HepG2 (cell line): ENCODE results near the gene AMIGO1.

ENCODE experiments used
- ATF7 ChIP-seq, 2 experiments: fragments of 450-650 bp in 1 of 2; sonication (generic) in 1 of 2; formaldehyde crosslinking in 1 of 2; IDR thresholded peaks; 2 replicates each; pipeline versions ENCODE4 v1.4.0 to v1.6.1; 2016 to 2020; ENCODE audit warnings: antibody characterized with exemption in 1 of 2, mild to moderate bottlenecking in 1 of 2, missing genetic modification reagents in 1 of 2
- ESRRA ChIP-seq: sonication (generic); formaldehyde crosslinking; IDR thresholded peaks from 2 replicates; pipeline ENCODE4 v1.5.1; 2020; ENCODE audit warnings: mild to moderate bottlenecking, low read depth, missing genetic modification reagents
- SRF ChIP-seq: IDR thresholded peaks from 2 replicates; pipeline ENCODE4 v1.6.1; 2011; ENCODE audit warnings: mild to moderate bottlenecking, low read depth, low read length, moderate library complexity
- ZNF792 ChIP-seq: IDR thresholded peaks from 2 replicates; pipeline ENCODE4 v1.6.1; 2016
- TF ChIP-seq, protein P1 (sequence below): sonication (generic); formaldehyde crosslinking; IDR thresholded peaks from 2 replicates; pipeline ENCODE4 v1.8.1; 2023; ENCODE audit warnings: mild to moderate bottlenecking, inconsistent platforms, moderate library complexity, missing genetic modification reagents, borderline replicate concordance
- TF ChIP-seq, protein P2 (sequence below): sonication (generic); formaldehyde crosslinking; conservative IDR thresholded peaks from 2 replicates; pipeline ENCODE4 v1.4.0; 2020; ENCODE audit warnings: missing genetic modification reagents
- TF ChIP-seq, protein P3 (sequence below): sonication (generic); formaldehyde crosslinking; IDR thresholded peaks from 2 replicates; pipeline ENCODE4 v1.8.1; 2022; ENCODE audit warnings: low read depth, mild to moderate bottlenecking, missing genetic modification reagents
- TF ChIP-seq, protein P4 (sequence below): sonication (generic); formaldehyde crosslinking; IDR thresholded peaks from 2 replicates; pipeline ENCODE4 v1.5.0; 2020; ENCODE audit warnings: mild to moderate bottlenecking, missing genetic modification reagents, moderate library complexity
- TF ChIP-seq, protein P5 (sequence below): sonication (generic); formaldehyde crosslinking; IDR thresholded peaks from 2 replicates; pipeline ENCODE4 v1.5.1; 2020; ENCODE audit warnings: mild to moderate bottlenecking, missing genetic modification reagents

DNA sequence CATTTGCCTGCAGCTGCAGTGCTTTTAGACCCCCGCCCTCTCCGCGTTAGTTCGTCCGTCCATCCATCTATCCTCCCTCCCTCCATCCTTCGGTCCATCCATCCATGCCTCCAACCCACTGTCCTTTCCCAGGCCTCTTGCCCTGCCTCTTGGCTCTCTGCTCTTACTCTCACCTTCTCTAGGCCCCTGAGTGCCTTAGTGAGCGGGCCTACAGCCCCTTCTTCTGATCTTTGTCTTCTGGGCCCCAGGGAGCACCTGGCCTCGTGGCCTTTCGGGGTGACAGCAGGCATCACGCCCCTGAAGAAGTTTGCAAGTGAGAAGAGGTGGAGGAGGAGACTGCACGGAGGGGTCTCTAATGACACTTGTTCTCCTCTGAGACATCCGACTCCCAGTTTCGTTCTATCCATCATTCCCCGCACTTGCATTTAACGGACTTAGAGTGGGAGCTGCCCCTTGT lies 25.0 kb downstream of the AMIGO1 start:
- TF ChIP-seq ESRRA (CRISPR knock-in tag) (no peak), ZNF792 (CRISPR knock-in tag) (no peak), ATF7 (IDR thresholded peaks at IDR 0.05) (no peak), ATF7 (CRISPR knock-in tag; IDR thresholded peaks at IDR 0.05) (no peak), SRF (no peak)
- TF ChIP-seq, protein P1, sequence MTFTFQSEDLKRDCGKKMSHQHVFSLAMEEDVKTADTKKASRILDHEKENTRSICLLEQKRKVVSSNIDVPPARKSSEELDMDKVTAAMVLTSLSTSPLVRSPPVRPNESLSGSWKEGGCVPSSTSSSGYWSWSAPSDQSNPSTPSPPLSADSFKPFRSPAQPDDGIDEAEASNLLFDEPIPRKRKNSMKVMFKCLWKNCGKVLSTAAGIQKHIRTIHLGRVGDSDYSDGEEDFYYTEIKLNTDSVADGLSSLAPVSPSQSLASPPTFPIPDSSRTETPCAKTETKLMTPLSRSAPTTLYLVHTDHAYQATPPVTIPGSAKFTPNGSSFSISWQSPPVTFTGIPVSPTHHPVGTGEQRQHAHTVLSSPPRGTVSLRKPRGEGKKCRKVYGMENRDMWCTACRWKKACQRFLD (CRISPR knock-in tag): no peak
- TF ChIP-seq, protein P2, sequence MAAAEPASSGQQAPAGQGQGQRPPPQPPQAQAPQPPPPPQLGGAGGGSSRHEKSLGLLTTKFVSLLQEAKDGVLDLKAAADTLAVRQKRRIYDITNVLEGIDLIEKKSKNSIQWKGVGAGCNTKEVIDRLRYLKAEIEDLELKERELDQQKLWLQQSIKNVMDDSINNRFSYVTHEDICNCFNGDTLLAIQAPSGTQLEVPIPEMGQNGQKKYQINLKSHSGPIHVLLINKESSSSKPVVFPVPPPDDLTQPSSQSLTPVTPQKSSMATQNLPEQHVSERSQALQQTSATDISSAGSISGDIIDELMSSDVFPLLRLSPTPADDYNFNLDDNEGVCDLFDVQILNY: no peak
- TF ChIP-seq, protein P3, sequence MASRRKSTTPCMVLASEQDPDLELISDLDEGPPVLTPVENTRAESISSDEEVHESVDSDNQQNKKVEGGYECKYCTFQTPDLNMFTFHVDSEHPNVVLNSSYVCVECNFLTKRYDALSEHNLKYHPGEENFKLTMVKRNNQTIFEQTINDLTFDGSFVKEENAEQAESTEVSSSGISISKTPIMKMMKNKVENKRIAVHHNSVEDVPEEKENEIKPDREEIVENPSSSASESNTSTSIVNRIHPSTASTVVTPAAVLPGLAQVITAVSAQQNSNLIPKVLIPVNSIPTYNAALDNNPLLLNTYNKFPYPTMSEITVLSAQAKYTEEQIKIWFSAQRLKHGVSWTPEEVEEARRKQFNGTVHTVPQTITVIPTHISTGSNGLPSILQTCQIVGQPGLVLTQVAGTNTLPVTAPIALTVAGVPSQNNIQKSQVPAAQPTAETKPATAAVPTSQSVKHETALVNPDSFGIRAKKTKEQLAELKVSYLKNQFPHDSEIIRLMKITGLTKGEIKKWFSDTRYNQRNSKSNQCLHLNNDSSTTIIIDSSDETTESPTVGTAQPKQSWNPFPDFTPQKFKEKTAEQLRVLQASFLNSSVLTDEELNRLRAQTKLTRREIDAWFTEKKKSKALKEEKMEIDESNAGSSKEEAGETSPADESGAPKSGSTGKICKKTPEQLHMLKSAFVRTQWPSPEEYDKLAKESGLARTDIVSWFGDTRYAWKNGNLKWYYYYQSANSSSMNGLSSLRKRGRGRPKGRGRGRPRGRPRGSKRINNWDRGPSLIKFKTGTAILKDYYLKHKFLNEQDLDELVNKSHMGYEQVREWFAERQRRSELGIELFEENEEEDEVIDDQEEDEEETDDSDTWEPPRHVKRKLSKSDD: no peak
- TF ChIP-seq, protein P4, sequence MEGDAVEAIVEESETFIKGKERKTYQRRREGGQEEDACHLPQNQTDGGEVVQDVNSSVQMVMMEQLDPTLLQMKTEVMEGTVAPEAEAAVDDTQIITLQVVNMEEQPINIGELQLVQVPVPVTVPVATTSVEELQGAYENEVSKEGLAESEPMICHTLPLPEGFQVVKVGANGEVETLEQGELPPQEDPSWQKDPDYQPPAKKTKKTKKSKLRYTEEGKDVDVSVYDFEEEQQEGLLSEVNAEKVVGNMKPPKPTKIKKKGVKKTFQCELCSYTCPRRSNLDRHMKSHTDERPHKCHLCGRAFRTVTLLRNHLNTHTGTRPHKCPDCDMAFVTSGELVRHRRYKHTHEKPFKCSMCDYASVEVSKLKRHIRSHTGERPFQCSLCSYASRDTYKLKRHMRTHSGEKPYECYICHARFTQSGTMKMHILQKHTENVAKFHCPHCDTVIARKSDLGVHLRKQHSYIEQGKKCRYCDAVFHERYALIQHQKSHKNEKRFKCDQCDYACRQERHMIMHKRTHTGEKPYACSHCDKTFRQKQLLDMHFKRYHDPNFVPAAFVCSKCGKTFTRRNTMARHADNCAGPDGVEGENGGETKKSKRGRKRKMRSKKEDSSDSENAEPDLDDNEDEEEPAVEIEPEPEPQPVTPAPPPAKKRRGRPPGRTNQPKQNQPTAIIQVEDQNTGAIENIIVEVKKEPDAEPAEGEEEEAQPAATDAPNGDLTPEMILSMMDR (CRISPR knock-in tag): no peak
- TF ChIP-seq, protein P5, sequence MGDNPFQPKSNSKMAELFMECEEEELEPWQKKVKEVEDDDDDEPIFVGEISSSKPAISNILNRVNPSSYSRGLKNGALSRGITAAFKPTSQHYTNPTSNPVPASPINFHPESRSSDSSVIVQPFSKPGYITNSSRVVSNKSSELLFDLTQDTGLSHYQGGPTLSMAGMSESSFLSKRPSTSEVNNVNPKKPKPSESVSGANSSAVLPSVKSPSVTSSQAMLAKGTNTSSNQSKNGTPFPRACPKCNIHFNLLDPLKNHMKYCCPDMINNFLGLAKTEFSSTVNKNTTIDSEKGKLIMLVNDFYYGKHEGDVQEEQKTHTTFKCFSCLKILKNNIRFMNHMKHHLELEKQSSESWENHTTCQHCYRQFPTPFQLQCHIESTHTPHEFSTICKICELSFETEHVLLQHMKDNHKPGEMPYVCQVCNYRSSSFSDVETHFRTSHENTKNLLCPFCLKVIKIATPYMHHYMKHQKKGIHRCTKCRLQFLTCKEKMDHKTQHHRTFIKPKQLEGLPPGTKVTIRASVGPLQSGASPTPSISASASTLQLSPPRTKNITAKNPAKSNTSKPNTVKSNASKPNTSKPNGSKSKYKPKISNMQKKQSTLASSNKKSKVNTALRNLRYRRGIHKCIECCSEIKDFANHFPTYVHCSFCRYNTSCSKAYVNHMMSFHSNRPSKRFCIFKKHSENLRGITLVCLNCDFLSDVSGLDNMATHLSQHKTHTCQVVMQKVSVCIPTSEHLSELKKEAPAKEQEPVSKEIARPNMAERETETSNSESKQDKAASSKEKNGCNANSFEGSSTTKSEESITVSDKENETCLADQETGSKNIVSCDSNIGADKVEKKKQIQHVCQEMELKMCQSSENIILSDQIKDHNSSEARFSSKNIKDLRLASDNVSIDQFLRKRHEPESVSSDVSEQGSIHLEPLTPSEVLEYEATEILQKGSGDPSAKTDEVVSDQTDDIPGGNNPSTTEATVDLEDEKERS: no peak
